NCI-H146 treated with DMSO at 0.1 percent for 48 hours (cell line): ENCODE results near the gene PDE4C.

Experiments used
- DNase-seq: peaks from one replicate; lab custom pipeline; 2025; ENCODE audit not compliant: unreplicated experiment; lab: John Stamatoyannopoulos, UW

PDE4C gene

DNA sequence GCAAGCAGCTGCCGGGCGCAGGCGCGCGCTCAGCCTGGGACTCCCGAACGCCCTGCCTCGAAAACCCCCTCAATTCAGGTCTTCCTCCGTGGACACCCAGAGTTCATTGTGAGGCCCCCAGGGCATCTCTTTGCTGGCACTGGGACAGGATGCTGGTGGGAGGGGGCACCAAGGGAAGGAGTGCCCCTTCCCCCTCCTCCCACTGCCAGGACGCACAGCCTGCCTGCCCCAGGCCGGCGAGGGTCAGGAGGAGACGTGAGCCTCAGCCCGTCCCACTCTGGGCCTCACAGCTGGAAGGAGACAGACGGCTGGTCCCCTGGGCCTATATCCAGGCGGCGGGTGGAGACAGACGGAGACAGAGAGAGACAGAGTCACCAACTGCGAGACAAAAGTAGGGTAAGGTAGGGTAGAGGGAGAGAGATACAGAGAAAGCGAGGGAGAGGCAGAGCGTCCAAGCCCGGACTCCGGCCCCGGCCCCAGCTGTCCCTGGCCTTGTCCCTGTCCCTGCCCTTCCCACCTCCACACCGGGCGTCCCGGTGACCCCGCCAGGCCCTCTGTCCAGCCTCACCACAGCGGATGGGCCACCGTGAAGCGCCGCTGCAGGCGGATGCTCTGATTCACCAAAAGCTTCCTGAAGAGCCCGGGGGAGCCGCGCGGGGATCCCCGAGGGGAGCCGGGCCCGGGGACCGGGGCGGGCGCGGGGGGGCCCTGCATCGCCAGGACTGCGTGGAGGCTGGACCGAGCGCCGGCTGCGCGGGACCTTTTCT, at the start of gene PDE4C:
TSS of gene PDE4C (minus strand) at position 737 of the 767 bp plus-strand sequence. CDS start at position 714, 23 bp downstream.
- DNase-seq = no peak

DNA sequence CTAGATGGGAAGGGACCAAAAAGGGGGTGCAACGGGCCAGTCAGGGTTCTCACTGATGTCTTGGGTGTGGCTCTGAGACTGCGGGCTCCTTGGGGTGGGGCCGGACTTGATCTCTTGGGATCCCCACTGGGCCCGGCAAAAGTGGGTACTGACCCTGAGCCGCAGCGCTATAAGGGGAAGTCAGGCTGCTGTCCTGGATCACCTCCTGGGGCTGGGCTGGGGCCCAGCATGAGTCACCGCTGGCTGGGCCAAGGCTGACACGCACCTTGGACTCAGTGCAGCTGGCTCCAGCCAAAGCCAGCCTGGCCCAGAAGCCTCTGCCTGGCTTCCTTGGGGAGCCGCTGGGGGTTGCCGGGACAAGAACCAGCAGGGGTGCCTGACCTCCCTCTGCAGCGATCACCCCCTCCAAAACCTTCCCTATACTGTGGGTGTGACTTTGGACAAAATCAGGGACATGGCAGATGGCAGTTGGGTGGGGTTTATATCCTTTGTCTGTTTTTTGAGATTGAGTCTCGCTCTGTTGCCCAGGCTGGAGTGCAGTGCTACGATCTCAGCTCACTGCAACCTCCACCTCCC, 48.6 kb upstream of the PDE4C start:
- DNase-seq = no peak

DNA sequence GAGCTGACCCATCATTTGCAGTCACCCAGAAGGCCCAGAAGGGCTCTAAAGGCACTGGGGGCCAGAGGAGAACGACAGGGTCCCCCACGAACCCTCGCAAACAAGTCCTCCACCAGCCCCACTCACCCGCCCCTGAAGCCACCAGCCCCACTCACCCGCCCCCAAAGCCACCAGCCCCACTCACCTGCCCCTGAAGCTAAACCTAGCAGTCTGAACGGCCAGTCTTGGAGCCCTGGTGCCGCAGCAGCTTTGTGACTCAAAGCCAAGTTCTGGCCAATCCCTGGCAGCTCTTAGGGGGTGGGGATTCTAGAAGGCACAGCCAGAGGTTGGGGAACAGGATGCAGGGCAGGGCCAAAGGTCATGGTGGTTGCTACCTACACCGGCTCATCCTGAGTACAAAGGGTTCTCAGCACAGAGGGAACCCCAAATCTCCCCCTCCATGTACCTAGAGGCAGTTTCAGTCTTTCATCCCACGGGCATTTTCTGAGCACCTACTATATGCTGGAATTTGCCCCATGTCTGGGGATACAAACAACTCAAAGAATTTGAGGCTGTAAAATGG, 48.1 kb upstream of the PDE4C start, which contains the start of gene IQCN:
TSS of gene IQCN (minus strand) at position 234 of the 562 bp plus-strand sequence. CDS start 4,974 bp downstream, outside the sequence.
- DNase-seq = no peak

DNA sequence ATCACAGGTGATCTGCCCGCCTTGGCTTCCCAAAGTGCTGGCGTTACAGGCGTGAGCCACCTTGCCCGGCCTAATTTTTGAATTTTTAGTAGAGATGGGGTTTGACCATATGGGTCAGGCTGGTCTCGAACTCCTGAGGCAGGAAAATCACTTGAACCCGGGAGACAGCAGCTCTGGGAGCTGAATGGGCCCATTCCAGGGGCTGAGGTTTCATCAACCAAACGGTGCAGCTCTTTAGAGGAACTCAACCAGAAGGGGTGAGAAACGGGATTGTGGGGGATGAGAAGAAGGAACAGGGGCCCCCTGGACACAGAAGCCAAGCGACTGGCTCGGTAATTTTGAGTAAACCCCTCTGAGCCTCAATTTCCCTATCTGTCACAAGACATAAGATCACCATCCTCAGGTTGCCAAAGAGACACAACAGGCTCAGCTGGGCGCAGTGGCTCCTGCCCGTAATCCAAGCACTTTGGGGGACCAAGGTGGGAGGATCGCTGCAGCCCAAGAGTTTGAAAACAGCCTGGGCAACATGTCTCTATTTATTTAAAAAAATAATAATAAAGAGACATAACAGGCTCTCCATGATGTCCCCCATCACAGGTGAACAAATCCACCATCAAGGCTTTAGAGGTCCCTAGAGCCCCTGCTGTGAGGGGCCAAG, 47.5 kb upstream of the PDE4C start:
- no peak for DNase-seq

DNA sequence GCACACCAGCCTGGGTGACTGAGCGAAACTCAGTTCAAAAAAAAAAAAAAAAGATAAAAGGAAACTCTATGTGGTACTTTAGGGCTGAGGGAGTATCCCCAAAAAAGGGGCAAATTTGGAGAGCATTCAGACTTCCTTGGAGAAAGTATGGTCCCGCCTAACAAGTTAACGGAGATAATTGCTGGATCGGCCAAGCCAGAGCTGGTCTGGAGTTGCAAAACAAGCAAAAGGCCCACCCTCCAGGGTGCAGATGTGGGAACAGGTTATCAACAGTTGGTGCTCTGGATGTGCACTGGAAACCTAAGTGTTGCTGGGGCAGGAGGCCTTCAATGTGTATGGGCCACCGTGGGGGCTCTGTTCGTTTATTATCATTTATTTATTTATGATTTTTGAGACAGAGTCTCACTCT, 45.2 kb upstream of the PDE4C start:
- no peak for DNase-seq

DNA sequence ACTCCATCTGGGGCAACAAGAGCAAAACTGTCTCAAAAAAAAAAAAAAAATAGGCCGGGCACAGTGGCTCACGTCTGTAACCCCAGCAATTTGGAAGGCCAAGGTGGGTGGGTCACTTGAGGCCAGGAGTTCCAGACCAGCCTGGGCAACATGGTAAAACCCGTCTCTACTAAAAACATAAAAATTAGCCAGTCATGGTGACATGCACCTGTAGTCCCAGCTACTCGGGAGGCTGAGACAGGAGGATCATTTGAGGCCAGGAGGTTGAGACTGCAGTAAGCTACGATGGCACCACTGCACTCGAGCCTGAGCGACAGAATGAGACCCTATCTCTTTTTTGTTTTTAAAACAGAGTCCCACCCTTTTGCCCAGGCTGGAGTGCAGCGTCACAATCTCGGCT, 44.1 kb upstream of the PDE4C start:
- DNase-seq = no peak

DNA sequence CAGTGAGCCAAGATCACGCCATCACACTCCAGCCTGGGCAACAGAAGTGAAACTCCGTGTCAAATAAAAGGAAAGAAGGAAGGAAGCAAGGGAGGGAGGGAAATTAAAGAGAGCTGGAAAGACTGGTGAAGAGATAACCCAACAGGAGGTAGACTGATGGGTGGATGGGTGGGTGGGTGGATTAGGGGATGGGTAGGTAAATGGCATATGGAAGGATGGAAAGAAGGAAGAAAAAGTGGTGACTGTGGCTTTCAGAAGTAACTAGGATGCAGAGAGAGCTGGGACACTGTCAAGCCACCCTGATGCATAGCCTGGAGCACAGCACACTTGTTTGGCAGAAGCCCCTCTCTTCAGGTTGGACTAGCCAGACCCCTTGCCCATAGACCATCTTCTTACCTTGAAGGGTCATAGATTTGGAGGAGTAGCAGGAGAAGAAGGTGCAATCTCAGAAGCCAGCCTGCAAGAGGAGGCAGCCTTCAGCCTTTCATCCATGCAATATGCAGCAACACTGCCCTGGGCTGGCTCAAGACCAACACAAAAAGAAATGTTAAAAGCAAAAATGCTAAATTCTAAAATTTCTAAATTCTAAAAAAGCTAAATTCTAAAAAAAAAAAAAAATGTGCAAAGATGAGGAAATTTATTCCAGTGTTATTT, 43.0 kb upstream of the PDE4C start:
- no peak for DNase-seq

DNA sequence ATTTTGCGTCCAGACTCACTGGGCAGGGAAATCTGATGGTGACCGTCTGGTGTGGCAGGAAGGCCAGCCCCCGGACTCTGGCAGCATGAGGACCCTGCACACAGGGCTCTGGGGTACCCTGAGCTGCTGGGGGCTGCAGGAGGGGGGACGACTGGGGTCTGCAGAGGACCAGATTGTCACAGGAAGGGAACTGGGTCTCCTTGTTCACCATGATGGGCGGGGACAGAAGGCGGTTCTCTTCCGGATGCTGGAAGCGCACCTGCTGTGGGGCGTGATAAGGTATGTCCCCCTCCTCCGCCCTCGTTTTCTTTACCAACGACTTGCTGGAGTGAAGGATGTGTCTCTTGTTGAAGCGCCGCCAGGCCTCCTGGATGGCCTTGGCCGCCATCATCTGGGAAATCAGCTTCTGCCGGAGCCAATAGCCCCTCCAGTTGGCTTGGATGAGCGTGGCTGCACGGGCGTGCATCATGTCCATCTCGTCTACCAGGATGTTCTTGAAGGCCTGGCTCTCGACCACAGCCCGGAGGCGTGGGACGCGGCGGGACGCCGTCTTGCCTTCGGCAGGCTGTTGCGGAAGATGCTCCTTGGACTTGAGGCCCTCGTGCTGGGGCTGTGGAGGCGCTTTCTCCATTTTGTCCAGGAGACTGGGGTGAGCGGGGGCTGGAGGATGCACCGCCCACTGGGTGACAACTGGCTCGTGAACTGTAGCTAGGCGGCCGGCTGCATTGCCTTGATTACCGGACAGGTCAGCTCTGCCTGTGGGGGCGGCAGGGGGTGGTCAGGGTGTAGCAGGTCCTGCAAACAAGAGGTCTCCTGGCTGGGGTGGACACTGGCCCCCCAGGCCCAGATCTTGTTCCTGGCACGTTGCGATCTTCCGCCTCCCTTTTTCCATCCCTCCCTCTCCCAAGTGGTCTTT, 40.8 kb upstream of the PDE4C start:
- no peak for DNase-seq

DNA sequence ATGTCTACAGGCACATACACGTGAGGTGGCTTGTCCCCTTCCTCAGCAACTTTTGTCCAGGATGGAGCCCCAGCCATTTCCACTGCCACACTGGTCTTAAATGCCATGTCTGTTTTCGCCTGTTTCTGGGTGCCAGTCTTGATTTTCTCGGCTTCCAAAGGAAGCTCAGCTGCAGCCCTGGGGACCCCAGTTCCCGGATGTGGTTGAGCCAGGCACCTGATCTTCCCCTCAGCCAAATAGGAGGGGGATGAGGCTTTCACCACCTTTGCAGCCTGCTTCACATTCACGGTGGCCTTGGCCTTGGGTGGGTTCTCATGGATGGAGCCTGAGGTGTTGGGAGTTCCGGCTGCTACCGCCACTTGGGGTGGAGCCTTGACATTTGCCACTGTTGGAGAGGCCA, 39.3 kb upstream of the PDE4C start:
- no peak for DNase-seq

DNA sequence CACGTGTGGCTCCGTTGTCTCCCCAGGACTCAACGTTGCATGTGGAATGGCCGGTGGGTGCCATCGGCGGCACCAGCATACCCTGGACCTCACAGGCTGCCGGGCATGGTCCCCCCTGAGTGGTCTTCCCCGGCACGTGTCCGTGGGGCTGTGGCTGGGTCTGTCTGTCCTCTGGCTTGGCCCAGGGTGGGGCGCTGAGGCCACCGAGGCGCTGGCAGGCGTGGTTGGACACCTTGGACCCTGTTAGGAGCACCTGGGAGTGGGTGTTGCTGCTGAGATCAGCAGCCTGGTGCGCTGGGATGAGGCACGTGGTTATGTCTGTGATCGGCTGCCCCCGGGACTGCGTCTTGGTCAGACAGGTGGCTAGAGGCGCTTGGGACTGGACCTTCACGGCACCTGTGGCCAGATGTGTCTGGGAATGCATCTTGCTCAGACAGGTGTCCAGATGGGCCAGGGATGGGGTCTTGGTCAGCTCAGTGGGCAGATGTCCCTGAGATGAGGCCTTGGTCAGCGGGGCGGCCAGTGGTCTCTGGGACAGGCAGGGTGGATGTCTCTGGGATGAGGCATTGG, 38.8 kb upstream of the PDE4C start:
- no peak for DNase-seq

DNA sequence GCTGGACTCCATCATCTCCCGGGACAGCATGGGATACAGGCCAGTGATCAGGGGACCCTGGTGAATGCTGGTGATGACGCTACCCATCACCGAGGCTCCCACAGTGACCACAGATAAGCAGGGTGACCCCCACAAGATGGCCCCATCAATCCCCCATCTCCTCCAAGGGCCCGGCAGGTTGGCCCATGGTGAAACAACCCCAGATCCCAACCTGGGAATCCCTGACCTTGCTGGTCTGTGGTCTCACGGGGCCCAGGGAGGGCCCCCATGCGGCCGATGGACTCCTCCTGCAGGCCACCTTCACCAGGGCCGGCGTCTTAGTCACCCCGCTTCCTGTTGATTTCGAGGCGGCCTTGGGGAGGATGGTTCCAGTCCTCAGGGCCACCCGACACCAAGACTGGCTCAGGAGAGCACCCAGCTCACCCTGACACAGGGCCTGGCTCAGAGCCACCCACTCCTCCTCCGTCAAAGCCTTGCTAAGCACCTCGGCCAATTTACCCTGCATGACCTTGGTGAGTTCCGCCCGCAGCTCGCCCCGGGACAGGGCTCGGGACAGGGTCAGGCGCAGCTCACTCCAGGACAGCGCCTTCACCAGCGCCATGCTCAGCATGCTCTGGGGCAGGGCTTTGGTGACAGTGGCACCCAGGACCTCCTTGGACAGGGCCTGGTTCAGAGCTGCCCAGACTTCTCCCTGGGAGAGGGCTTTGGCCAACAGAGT, 38.1 kb upstream of the PDE4C start:
- no peak for DNase-seq

DNA sequence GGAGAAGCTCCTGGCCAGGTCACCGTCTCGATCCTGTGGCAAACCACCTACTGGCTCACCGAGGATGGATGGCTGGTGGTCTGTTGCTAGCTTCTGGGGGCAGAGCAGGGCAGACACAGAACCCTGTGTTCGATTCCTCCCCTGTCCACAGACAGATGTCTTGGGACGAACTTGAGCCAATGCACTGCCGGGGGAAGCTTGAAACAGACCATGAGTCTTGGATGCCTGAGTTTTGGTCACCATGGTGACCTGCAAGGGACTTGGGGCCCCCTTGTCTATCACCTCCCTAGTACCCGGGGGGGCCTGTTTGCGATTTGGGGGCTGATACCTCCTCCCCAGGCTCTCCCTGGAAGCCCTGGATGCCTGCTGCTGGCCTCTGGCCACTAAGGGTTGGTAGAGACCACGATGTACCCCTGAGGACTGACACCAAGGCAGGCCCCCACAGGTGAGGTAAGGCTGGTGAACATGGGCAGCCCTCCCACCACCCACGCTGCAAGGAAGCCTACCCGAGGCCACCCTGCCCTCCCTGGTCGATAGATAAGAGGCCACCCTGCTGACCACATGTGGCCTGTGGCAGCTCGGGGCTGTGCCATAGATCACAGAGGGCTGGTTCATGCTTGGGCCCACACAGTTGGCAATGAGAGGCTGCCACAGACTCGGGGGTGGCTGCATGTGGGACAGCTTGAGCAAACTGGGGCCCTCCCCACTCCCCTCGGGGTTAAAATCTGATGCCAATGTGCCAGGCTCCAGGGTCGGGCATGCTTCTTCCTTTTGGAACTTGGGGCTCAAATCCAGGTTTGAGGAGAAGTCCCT, 37.3 kb upstream of the PDE4C start:
- no peak for DNase-seq

DNA sequence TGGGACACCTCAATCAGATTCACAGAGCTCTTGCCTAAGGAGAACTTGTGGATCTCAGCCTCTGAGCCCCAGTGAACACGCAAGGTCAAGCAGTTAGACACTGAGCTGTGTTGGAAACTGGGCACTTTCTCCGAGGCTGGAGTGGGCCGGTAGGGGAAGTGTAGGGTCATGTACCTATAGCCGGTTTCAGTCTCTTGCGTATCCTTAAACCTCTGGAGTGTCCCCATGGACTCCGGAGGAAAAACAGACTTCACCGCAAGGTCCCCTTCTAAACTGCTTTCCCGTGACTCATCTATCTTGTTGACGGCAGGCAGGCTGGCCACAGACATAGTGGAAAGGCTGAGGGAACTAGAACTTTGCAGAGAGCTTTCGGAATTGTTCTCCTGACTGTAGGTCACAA, 36.7 kb upstream of the PDE4C start:
- no peak for DNase-seq

DNA sequence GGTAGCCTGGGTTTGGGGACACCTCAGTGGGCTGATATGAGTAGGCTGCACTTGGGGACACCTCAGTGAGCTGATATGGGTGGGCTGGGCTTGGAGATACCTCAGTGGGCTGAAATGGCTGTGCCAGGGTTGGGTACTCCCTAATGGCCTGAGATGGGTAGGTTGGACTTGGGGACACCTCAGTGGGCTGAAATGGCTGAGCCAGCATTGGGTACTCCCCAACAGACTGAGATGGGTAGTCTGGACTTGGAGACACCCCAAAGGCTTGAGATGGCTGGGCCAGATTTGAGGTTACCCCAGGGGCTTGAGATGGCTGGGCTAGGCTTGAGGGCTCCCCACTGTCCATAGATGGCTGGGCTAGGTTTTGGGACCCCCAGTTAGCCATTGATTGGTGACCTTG, 35.9 kb upstream of the PDE4C start:
- DNase-seq = no peak

DNA sequence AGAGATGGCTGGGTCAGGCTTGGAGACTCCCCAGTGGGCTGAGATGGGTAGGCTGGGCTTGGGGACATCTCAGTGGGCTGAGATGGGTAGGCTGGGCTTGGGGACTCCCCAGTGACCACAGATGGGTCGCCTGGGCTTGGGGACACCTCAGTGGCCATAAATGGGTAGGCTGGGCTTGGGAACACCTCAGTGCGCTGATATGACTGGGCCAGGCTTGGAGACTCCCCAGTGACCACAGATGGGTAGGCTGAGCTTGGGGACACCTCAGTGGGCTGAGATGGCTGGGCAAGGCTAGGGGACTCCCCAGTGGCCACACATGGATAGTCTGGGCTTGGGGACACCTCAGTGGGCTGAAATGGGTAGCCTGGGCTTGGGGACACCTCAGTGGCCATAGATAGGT, 35.2 kb upstream of the PDE4C start:
- DNase-seq = no peak

DNA sequence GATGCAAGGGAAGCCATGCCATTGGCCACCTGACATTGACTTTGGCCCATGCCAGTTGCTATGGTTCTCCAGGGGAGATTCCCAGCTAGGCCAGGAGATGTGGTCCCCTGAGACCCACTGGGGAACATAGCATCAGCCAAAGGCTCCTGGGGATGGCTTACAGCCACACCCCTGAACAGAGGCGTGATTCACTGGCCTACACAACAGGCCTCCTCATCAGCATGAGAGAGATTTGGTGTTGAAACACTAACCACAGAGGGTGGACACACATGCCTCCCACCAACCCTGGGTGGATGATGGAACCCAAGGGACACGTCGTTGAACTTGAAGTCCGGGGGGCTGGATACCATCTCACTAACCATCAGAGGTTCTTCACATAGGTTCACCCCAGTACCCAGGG, 33.7 kb upstream of the PDE4C start:
- DNase-seq = no peak

DNA sequence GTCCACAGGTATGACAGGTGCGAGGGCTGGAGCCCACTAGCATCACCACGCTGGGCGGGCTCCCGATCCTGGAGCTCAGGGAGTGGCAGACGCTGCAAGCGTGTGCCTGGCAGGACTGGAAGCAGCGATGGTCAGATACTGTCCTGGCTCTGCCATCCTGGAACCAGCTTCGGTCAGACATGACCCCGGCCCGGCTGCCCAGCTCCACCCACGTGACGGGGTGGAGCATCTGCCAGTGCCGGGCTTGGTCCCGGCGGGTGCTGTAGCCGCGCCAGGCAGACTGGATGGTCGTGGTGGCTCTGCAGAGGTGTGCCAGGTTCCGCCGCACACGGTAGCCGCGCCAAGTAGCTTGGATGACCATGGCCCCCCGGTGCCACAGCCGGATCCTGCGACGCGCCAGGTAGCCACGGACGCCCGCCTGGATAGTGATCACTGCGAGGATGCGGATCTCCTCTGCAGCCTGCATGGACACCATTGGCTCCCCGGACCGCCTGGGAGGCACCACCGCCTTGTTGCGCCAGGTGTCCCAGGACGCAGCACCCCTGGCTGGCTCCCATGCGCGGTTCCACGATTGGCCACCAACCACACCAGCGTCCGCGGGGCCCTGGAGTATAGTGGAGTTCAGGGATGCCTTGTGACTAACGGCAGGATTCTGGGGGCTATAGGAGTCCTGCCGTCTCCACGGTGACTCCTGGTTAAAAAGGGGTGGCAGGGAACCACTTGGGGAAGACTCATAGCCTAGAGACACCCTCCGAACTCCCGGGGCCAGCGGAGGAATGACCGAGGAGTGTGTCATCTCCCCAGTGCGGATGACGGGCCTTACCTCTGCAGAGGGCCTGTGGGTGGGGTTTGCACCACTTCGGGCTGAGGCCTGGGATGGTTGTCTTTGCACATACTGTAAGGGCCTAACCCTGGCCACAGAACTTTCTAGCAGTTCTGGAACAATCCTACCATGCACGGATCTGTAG, 31.5 kb upstream of the PDE4C start:
- DNase-seq = no peak
